Body of pancreas (tissue), 4 donors: Measurements from ENCODE around the gene YY1AP1. TPM values are rescaled to one million over a fixed set of nuclear protein-coding genes. Genes with fewer than 3 reads are reported as not detected.
"Not testable (repeated sequence)": the region's sequence is repeated elsewhere in the genome, so short reads cannot be mapped to it uniquely, and the experiment has no call there.

Experiments used
- ATAC-seq: fragments of 150-250 bp; one replicate; pipeline ENCODE4 v1.9.1; 2016
- DNase-seq, 4 donors: peaks; one replicate each; pipeline ENCODE4 v3.0.0-alpha.2; 2019
- H3K27ac ChIP-seq, 4 donors: fragments of 200-600 bp; sonication (generic); 1 replicate in 3 of 4; 2 replicates in 1 of 4; pipeline versions ENCODE4 v1.5.1 to v1.6.1; 2016 to 2019; ENCODE audit warnings: mild to moderate bottlenecking in 1 of 4, mixed read lengths in 1 of 4, moderate library complexity in 1 of 4
- H3K27me3 ChIP-seq, 2 donors: fragments of 200-600 bp; sonication (generic); one replicate each; pipeline ENCODE4 v1.6.0; 2016; ENCODE audit warnings: mild to moderate bottlenecking in 1 of 2
- H3K36me3 ChIP-seq, 2 donors: fragments of 200-600 bp; sonication (generic); replicated peaks in 1 of 2; 2 replicates each; pipeline ENCODE4 v1.5.1; 2016; ENCODE audit warnings: low read depth in 2 of 2; ENCODE audit not compliant: insufficient read depth in 1 of 2
- H3K4me1 ChIP-seq: fragments of 200-600 bp; sonication (generic); one replicate; pipeline ENCODE4 v1.6.0; 2016
- H3K4me3 ChIP-seq, 2 donors: fragments of 200-600 bp; sonication (generic); 1 replicate in 1 of 2; 2 replicates in 1 of 2; pipeline ENCODE4 v1.5.1; 2016 to 2019
- H3K9me3 ChIP-seq, 3 donors: fragments of 200-600 bp; sonication (generic); 1 replicate in 2 of 3; 2 replicates in 1 of 3; pipeline ENCODE4 v1.5.1; 2016
- POLR2A ChIP-seq, 3 donors: fragments of 450-650 bp; IDR thresholded peaks; one replicate each; pipeline ENCODE4 v1.6.1; 2016; ENCODE audit warnings: antibody characterized with exemption in 3 of 3, mild to moderate bottlenecking in 2 of 3
- WGBS, 2 donors: methylation state at CpG; one replicate each; pipeline ENCODE4 v1.1.5; 2017; 5-methylcytosine and 5-hydroxymethylcytosine counted together
- intact Hi-C: fragments of 100-400 bp; cut with DNase I; formaldehyde crosslinking; loops from one replicate; pipeline ENCODE4 v1.15.1; 2023
- total RNA-seq, 2 donors: library from RNA; depleted of rRNA; stranded (reverse); fragments of >200 nt; gene quantifications; one replicate each; pipeline ENCODE4 v1.1.0, GENCODE V29; 2016
- TF ChIP-seq, protein P1 (sequence below), 7 experiments: fragments of 450-650 bp in 4 of 7; fragments of 200-600 bp in 3 of 7; sonication (generic) in 3 of 7; IDR thresholded peaks; one replicate each; pipeline ENCODE4 v1.5.1; 2016 to 2019; ENCODE audit warnings: antibody characterized with exemption in 7 of 7

YY1AP1 gene
- total RNA-seq, 2 donors from 2014 or later = 40.5 to 90.6 TPM

DNA sequence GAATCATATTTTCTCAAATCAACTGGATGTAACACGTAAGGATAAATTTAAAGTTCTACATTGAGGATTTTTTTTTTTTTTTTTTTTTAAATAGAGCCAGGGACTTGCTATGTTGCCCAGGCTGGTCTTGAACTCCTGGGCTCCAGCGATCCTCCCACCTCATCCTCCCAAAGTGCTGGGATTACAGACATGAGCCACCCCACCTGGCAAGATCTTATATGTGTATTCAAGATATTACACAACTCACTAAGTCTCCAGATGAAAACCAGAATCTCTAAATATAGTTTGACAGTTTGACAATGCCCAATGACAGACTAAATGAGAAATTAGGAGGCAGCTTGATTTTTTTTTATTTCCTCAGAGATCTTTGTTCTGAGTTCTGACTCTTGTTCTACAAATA lies 6.8 kb downstream of the YY1AP1 start:
- H3K27me3 ChIP-seq = no peaks in the 10 kb centered on the region
- WGBS, 2 donors = 83 to 95% methylated on average over 2 of the region's 2 CpGs
- no peak for TF ChIP-seq POLR2A (IDR thresholded peaks at IDR 0.05)
- TF ChIP-seq, protein P1, sequence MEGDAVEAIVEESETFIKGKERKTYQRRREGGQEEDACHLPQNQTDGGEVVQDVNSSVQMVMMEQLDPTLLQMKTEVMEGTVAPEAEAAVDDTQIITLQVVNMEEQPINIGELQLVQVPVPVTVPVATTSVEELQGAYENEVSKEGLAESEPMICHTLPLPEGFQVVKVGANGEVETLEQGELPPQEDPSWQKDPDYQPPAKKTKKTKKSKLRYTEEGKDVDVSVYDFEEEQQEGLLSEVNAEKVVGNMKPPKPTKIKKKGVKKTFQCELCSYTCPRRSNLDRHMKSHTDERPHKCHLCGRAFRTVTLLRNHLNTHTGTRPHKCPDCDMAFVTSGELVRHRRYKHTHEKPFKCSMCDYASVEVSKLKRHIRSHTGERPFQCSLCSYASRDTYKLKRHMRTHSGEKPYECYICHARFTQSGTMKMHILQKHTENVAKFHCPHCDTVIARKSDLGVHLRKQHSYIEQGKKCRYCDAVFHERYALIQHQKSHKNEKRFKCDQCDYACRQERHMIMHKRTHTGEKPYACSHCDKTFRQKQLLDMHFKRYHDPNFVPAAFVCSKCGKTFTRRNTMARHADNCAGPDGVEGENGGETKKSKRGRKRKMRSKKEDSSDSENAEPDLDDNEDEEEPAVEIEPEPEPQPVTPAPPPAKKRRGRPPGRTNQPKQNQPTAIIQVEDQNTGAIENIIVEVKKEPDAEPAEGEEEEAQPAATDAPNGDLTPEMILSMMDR (IDR thresholded peaks at IDR 0.05) = no peak
- no peaks in the 10 kb centered on the region for H3K9me3 ChIP-seq
- intact Hi-C loops = no loop called here
- peaks cover 0 to 11% of the 10 kb centered on the region in 2 donors for H3K36me3 ChIP-seq
- H3K27ac ChIP-seq = no peak overlapping the region
- no peak overlapping the region for H3K4me3 ChIP-seq
- H3K4me1 ChIP-seq = peaks cover 11% of the 10 kb centered on the region
- no peak for ATAC-seq
- no peak for DNase-seq

DNA sequence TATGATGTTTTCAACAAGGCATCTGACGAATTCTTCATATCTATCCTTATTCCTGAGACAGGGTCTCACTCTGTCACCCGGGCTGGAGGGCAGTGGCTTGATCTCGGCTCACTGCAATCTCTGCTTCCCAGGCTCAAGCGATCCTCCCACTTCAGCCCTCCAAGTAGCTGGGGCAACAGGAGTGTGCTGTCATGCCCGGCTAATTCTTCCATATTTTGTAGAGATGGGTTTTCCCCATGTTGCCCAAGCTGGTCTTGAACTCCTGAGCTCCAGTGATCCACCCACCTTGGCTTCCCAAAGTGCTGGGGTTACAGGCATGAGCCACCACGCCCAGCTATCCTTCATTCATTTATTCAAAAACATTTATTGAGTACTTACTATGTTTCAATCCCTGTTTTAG lies 8.0 kb downstream of the YY1AP1 start:
- intact Hi-C loops = no loop called here
- DNase-seq (no peak), ATAC-seq (no peak)
- 90 to 92% methylated on average over 6 of the region's 6 CpGs for WGBS, 2 donors
- peaks cover 0 to 17% of the 10 kb centered on the region in 2 donors for H3K36me3 ChIP-seq
- no peak overlapping the region for H3K27ac ChIP-seq
- H3K4me1 ChIP-seq = no peaks in the 10 kb centered on the region
- no peak for TF ChIP-seq POLR2A (IDR thresholded peaks at IDR 0.05)
- TF ChIP-seq, protein P1 (IDR thresholded peaks at IDR 0.05) = no peak
- H3K4me3 ChIP-seq = no peak overlapping the region
- no peaks in the 10 kb centered on the region for H3K27me3 ChIP-seq
- no peaks in the 10 kb centered on the region for H3K9me3 ChIP-seq

DNA sequence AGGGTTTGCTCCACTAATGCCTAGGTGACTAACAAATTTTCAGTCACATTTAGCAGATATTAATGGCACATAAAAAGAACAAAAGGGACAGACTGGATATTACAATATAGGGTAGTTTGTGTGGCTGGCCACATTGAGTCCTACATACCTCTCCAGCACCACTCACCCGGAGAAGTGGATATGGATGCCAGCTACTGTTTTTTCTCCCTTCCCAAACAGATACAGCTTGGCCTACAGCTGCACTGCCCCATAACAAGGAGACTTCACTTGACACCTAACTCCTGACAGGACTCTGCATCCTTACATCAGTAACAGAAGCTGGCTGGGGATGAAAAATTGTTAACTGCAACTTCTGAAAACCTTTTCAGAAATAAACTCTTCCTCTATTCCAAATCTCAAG lies 9.6 kb downstream of the YY1AP1 start:
- H3K27me3 ChIP-seq, H3K4me3 ChIP-seq, DNase-seq, H3K4me1 ChIP-seq, intact Hi-C loops, H3K27ac ChIP-seq, H3K9me3 ChIP-seq, ATAC-seq: not testable (repeated sequence)
- 90 to 92% methylated on average over 1 of the region's 1 CpG for WGBS, 2 donors
- H3K36me3 ChIP-seq = peaks cover 0 to 27% of the 10 kb centered on the region in 2 donors

DNA sequence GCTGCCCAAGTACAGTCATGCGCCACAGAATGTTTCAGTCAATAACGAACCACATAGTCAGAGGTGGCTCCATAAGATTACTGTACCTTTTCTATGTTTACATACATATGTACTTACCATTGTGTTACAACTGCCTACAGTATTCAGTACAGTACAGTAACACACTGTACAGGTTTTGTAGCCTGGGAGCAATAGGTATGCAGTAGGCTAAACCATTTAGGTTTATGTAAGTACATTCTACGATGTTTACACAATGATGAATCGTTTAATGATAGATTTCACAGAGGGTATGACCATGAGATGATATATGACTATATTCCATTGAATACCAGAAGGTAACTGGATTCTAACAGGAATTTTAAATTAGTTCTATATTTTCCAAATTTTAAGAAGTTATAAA lies 10.5 kb downstream of the YY1AP1 start:
- 78 to 89% methylated on average over 4 of the region's 4 CpGs for WGBS, 2 donors
- Histone ChIP-seq H3K4me3 (no peak overlapping the region), H3K4me1 (no peaks in the 10 kb centered on the region), H3K27me3 (no peaks in the 10 kb centered on the region), H3K9me3 (no peaks in the 10 kb centered on the region), H3K36me3 (peaks cover 0 to 34% of the 10 kb centered on the region in 2 donors), H3K27ac (no peak overlapping the region)
- ATAC-seq = no peak
- DNase-seq = no peak
- intact Hi-C loops = no loop called here
- TF ChIP-seq, protein P1 (IDR thresholded peaks at IDR 0.05) = no peak
- TF ChIP-seq POLR2A (IDR thresholded peaks at IDR 0.05) = no peak

DNA sequence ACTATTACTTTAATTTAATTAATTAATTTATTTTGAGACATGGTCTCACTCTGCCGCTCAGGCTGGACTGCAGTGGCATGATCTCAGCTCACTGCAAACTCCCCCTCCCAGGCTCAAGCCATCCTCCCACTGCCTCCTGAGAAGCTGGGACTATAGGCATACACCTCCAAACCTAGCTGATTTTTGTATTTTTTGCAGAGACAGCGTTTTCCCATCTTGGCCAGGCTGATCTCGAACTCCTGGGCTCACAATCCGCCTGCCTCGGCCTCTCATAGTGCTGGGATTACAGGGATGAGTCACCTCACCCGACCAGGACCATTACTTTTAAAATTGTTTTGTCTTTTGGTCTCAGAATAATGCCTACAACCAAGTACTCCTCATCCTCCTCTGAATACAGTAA lies 15.6 kb downstream of the YY1AP1 start:
- WGBS, 2 donors = 87 to 92% methylated on average over 6 of the region's 6 CpGs
- H3K4me3 ChIP-seq = no peak overlapping the region
- H3K9me3 ChIP-seq = no peaks in the 10 kb centered on the region
- no peak for TF ChIP-seq POLR2A (IDR thresholded peaks at IDR 0.05)
- TF ChIP-seq, protein P1 (IDR thresholded peaks at IDR 0.05) = no peak
- DNase-seq (no peak), ATAC-seq (no peak)
- intact Hi-C loops = no loop called here
- H3K4me1 ChIP-seq = no peaks in the 10 kb centered on the region
- H3K36me3 ChIP-seq = peaks cover 6 to 55% of the 10 kb centered on the region in 2 donors
- H3K27me3 ChIP-seq = no peaks in the 10 kb centered on the region
- no peak overlapping the region for H3K27ac ChIP-seq
